Fibroblast of lung (primary cell): ENCODE data around the gene SLC24A1. TPM values are rescaled to one million over a fixed set of nuclear protein-coding genes. Genes with fewer than 3 reads are reported as not detected.
A peak's percentile ranks its signal among the peaks of the same experiment; 100 is the strongest.

ENCODE experiments used
- DNase-seq, 2 donors: peaks; one replicate each; pipeline versions ENCODE4 v3.0.0 to v3.0.0-alpha.2; 2010; ENCODE audit warnings: low read depth in 2 of 2
- H2AFZ ChIP-seq: 2 replicates; pipeline ENCODE4 v1.5.1; 2012; ENCODE audit warnings: low read length, control low read depth, inconsistent platforms
- H3K27ac ChIP-seq: 2 replicates; pipeline ENCODE4 v1.5.1; 2011; ENCODE audit warnings: low read length, control low read depth; ENCODE audit not compliant: insufficient read depth
- H3K27me3 ChIP-seq: 2 replicates; pipeline ENCODE4 v1.5.1; 2011; ENCODE audit warnings: mild to moderate bottlenecking, low read length; ENCODE audit not compliant: control insufficient read depth, insufficient read depth
- H3K36me3 ChIP-seq: 2 replicates; pipeline ENCODE4 v1.5.1; 2011; ENCODE audit warnings: low read length; ENCODE audit not compliant: control insufficient read depth, insufficient read depth
- H3K4me1 ChIP-seq: 2 replicates; pipeline ENCODE4 v1.5.1; 2011; ENCODE audit warnings: low read length; ENCODE audit not compliant: control insufficient read depth, insufficient read depth; ENCODE audit errors: extremely low read depth
- H3K4me2 ChIP-seq: 2 replicates; pipeline ENCODE4 v1.5.1; 2011; ENCODE audit warnings: low read length, control low read depth; ENCODE audit not compliant: insufficient read depth; ENCODE audit errors: extremely low read depth
- H3K4me3 ChIP-seq, 4 experiments: fragments of 200-600 bp in 1 of 4; sonication (generic) in 1 of 4; replicated peaks in 1 of 4; 2 replicates each; pipeline ENCODE4 v1.5.1; 2011 to 2016; ENCODE audit warnings: low read length in 4 of 4, low read depth in 3 of 4, mild to moderate bottlenecking in 3 of 4, control low read depth in 2 of 4, inconsistent platforms in 1 of 4, mixed read lengths in 1 of 4; ENCODE audit not compliant: insufficient read depth in 1 of 4; ENCODE audit errors: control extremely low read depth in 1 of 4
- H3K79me2 ChIP-seq: 2 replicates; pipeline ENCODE4 v1.5.1; 2012; ENCODE audit warnings: mild to moderate bottlenecking, low read length, inconsistent platforms; ENCODE audit not compliant: control insufficient read depth, insufficient read depth
- H3K9ac ChIP-seq: 2 replicates; pipeline ENCODE4 v1.5.1; 2011; ENCODE audit warnings: mild to moderate bottlenecking, low read length, control low read depth; ENCODE audit not compliant: insufficient read depth
- H3K9me3 ChIP-seq: 2 replicates; pipeline ENCODE4 v1.5.1; 2012; ENCODE audit warnings: low read depth, low read length; ENCODE audit not compliant: control insufficient read depth, insufficient read depth
- H4K20me1 ChIP-seq: 2 replicates; pipeline ENCODE4 v1.5.1; 2011; ENCODE audit warnings: low read length; ENCODE audit not compliant: control insufficient read depth, insufficient read depth; ENCODE audit errors: extremely low read depth
- CTCF ChIP-seq, 2 donors: IDR thresholded peaks in 1 of 2; conservative IDR thresholded peaks in 1 of 2; 1 replicate in 1 of 2; 2 replicates in 1 of 2; pipeline ENCODE4 v1.5.1; 2011 to 2012; ENCODE audit warnings: low read length in 2 of 2, control low read depth in 1 of 2, inconsistent platforms in 1 of 2, low read depth in 1 of 2, mild to moderate bottlenecking in 1 of 2
- EZH2 ChIP-seq: IDR thresholded peaks from 2 replicates; pipeline ENCODE4 v1.5.1; 2012; ENCODE audit warnings: low read length, control low read depth, mild to moderate bottlenecking; ENCODE audit errors: missing control alignments
- polyA plus RNA-seq, 2 donors: library from polyadenylated mRNA; depleted of rRNA in 1 of 2; stranded (reverse) in 1 of 2; unstranded in 1 of 2; fragments of >200 nt; gene quantifications; 2 replicates each; pipeline ENCODE4 v1.2.1, GENCODE V29; 2011 to 2012; ENCODE audit warnings: missing spikeins in 1 of 2
- total RNA-seq: library from RNA; depleted of rRNA; stranded (reverse); fragments of >200 nt; gene quantifications from 2 replicates; pipeline ENCODE4 v1.2.1, GENCODE V29; 2014

The SLC24A1 gene
- total and polyA plus RNA-seq, 2 donors (not counting 1 experiment from before 2014, with no cell fraction given) = 4.5 to 7.9 TPM

GRCh38 chr15:65644282-65644681 is 22.5 kb downstream of the SLC24A1 start:
- no peaks in the 10 kb centered on the region for H3K4me1 ChIP-seq
- no peak overlapping the region for H3K4me3 ChIP-seq
- H3K4me2 ChIP-seq = no peak overlapping the region
- DNase-seq = no peak
- H2AFZ ChIP-seq = no peak overlapping the region
- no peaks in the 10 kb centered on the region for H3K27me3 ChIP-seq
- no peaks in the 10 kb centered on the region for H3K79me2 ChIP-seq
- H3K9ac ChIP-seq = no peak overlapping the region
- no peaks in the 10 kb centered on the region for H3K36me3 ChIP-seq
- no peaks in the 10 kb centered on the region for H3K9me3 ChIP-seq
- H3K27ac ChIP-seq = no peak overlapping the region
- TF ChIP-seq CTCF (conservative IDR thresholded peaks at IDR 0.05 in 1 of 2, IDR thresholded peaks at IDR 0.05 in 1 of 2; ENCODE audit: low read depth in 1 of 2, low read length in 2 of 2) (no peak), EZH2 (no peak)
- H4K20me1 ChIP-seq = no peaks in the 10 kb centered on the region

- no peak for DNase-seq
- Histone ChIP-seq H4K20me1 (no peaks in the 10 kb centered on the region), H3K27me3 (no peaks in the 10 kb centered on the region), H3K36me3 (no peaks in the 10 kb centered on the region), H3K4me1 (no peaks in the 10 kb centered on the region), H3K9me3 (no peaks in the 10 kb centered on the region), H3K79me2 (no peaks in the 10 kb centered on the region), H3K4me2 (no peak overlapping the region), H3K4me3 (no peak overlapping the region), H3K27ac (no peak overlapping the region), H3K9ac (no peak overlapping the region), H2AFZ (no peak overlapping the region)
- TF ChIP-seq CTCF (conservative IDR thresholded peaks at IDR 0.05 in 1 of 2, IDR thresholded peaks at IDR 0.05 in 1 of 2; ENCODE audit: low read depth in 1 of 2, low read length in 2 of 2) = no peak
- no peak for TF ChIP-seq EZH2
These were observed 23.7 kb downstream of the SLC24A1 start for GRCh38 chr15:65645392-65645791.

GRCh38 chr15:65646486-65646885 is 24.7 kb downstream of the SLC24A1 start:
- Histone ChIP-seq H3K4me2 (no peak overlapping the region), H4K20me1 (no peaks in the 10 kb centered on the region), H3K9me3 (no peaks in the 10 kb centered on the region), H3K27me3 (no peaks in the 10 kb centered on the region), H3K4me1 (no peaks in the 10 kb centered on the region), H2AFZ (no peak overlapping the region), H3K9ac (no peak overlapping the region), H3K79me2 (no peaks in the 10 kb centered on the region), H3K4me3 (no peak overlapping the region), H3K36me3 (no peaks in the 10 kb centered on the region), H3K27ac (no peak overlapping the region)
- DNase-seq = peak in 1 of 2 donors; percentile 23
- TF ChIP-seq CTCF (conservative IDR thresholded peaks at IDR 0.05 in 1 of 2, IDR thresholded peaks at IDR 0.05 in 1 of 2; ENCODE audit: low read depth in 1 of 2, low read length in 2 of 2) (no peak), EZH2 (no peak)
